GM19463 (cell line): Measurements from ENCODE around the gene PLA2G2D.

Experiments
- ATAC-seq: cut with Tn5 transposase; IDR thresholded peaks from one replicate; pipeline ENCODE4 v1.9.1; 2021; ENCODE audit warnings: mild to moderate bottlenecking, moderate library complexity; ENCODE audit not compliant: unreplicated experiment

PLA2G2D gene

GRCh38 chr1:20115479-20115878, 3.9 kb downstream of the PLA2G2D start:
- ATAC-seq: no peak

GRCh38 chr1:20114021-20114648, 5.2 kb downstream of the PLA2G2D start:
- ATAC-seq: no peak

GRCh38 chr1:20112279-20113000, 6.9 kb downstream of the PLA2G2D start:
- ATAC-seq: no peak

GRCh38 chr1:20111452-20111851, 7.9 kb downstream of the PLA2G2D start:
- no peak for ATAC-seq

GRCh38 chr1:20110679-20111078, 8.7 kb downstream of the PLA2G2D start:
- no peak for ATAC-seq

GRCh38 chr1:20109223-20109856, 10.0 kb downstream of the PLA2G2D start:
- no peak for ATAC-seq

- no peak for ATAC-seq
Measured at GRCh38 chr1:20108366-20109123, 10.8 kb downstream of the PLA2G2D start.

GRCh38 chr1:20107796-20108195, 11.5 kb downstream of the PLA2G2D start:
- no peak for ATAC-seq

GRCh38 chr1:20107351-20107750, 12.0 kb downstream of the PLA2G2D start:
- no peak for ATAC-seq

GRCh38 chr1:20105856-20106255, 13.5 kb downstream of the PLA2G2D start:
- ATAC-seq: no peak

GRCh38 chr1:20102875-20103274, 16.5 kb downstream of the PLA2G2D start:
- ATAC-seq: no peak

GRCh38 chr1:20100632-20101355, 18.5 kb downstream of the PLA2G2D start:
- ATAC-seq: no peak

GRCh38 chr1:20099533-20099932, 19.8 kb downstream of the PLA2G2D start:
- no peak for ATAC-seq

- no peak for ATAC-seq
Measured at GRCh38 chr1:20096840-20097447, 22.4 kb downstream of the PLA2G2D start.

GRCh38 chr1:20095564-20096434, 23.5 kb downstream of the PLA2G2D start:
- ATAC-seq: no peak

GRCh38 chr1:20093940-20094391, 25.4 kb downstream of the PLA2G2D start:
- no peak for ATAC-seq

GRCh38 chr1:20093303-20093702, 26.0 kb downstream of the PLA2G2D start:
- no peak for ATAC-seq

GRCh38 chr1:20090641-20091040, 28.7 kb downstream of the PLA2G2D start:
- no peak for ATAC-seq

GRCh38 chr1:20090119-20090518, 29.2 kb downstream of the PLA2G2D start:
- no peak for ATAC-seq
